ENCODE measurements around the gene CAMSAP1.

Gene CAMSAP1

GRCh38 chr9:135905380-135906258, 1.7 kb downstream of the CAMSAP1 start:
- no peak for DNase-seq (ENCODE audit: extremely low read depth, low read depth)
- no peak for TF ChIP-seq CTCF (IDR thresholded peaks at IDR 0.05; ENCODE audit: low read depth, low read length)

GRCh38 chr9:135903786-135904520, 3.4 kb downstream of the CAMSAP1 start:
- no peak for DNase-seq (ENCODE audit: extremely low read depth, low read depth)
- no peak for TF ChIP-seq CTCF (IDR thresholded peaks at IDR 0.05; ENCODE audit: low read depth, low read length)

- TF ChIP-seq CTCF (IDR thresholded peaks at IDR 0.05; ENCODE audit: low read depth, low read length): no peak
Observed at GRCh38 chr9:135903358-135903656, 4.0 kb downstream of the CAMSAP1 start.

GRCh38 chr9:135902655-135903357, 4.5 kb downstream of the CAMSAP1 start:
- no peak for DNase-seq (ENCODE audit: extremely low read depth, low read depth)
- no peak for TF ChIP-seq CTCF (IDR thresholded peaks at IDR 0.05; ENCODE audit: low read depth, low read length)

More at GRCh38 chr9:135903358-135903656, 4.0 kb downstream of the CAMSAP1 start:
- DNase-seq (ENCODE audit: extremely low read depth, low read depth): no peak

- no peak for DNase-seq (ENCODE audit: extremely low read depth, low read depth)
- no peak for TF ChIP-seq CTCF (IDR thresholded peaks at IDR 0.05; ENCODE audit: low read depth, low read length)
Observed at GRCh38 chr9:135901826-135902225, 5.5 kb downstream of the CAMSAP1 start.

- no peak for TF ChIP-seq CTCF (IDR thresholded peaks at IDR 0.05; ENCODE audit: low read depth, low read length)
- no peak for DNase-seq (ENCODE audit: extremely low read depth, low read depth)
Observed at GRCh38 chr9:135901031-135901758, 6.2 kb downstream of the CAMSAP1 start.

Data from AG09319 (cell line).